WTC11 (cell line): ENCODE results near the gene ASZ1. TPM values are rescaled to one million over a fixed set of nuclear protein-coding genes. Genes with fewer than 3 reads are reported as not detected.

Experiments used
- ATAC-seq: fragments of 200-7000 bp; cut with Tn5 transposase; 2 replicates; pipeline ENCODE4 v1.10.0; 2021; ENCODE audit warnings: mild to moderate bottlenecking, moderate library complexity
- CTCF ChIA-PET: fragments of 300-600 bp; sonication (Branson Sonifier 250); formaldehyde crosslinking; loops from one replicate; lab custom pipeline; 2021; ENCODE audit warnings: antibody characterized with exemption; lab: Charles Lee
- POLR2A ChIA-PET: fragments of 350-600 bp; sonication (Branson Sonifier 250); formaldehyde crosslinking; loops from one replicate; lab custom pipeline; 2021; ENCODE audit warnings: antibody characterized with exemption; lab: Charles Lee
- DNase-seq: peaks from one replicate; pipeline ENCODE4 v3.0.0; 2021; ENCODE audit warnings: low spot score
- H3K27ac Mint-ChIP-seq: 2 replicates; pipeline ENCODE4 v1.8.0; 2021; ENCODE audit warnings: mixed read lengths
- H3K27me3 Mint-ChIP-seq: 2 replicates; pipeline ENCODE4 v1.8.0; 2021; ENCODE audit warnings: low read depth, mild to moderate bottlenecking, moderate library complexity, mixed read lengths
- H3K36me3 Mint-ChIP-seq: 2 replicates; pipeline ENCODE4 v1.8.0; 2021; ENCODE audit warnings: mixed read lengths
- H3K4me1 Mint-ChIP-seq: 2 replicates; pipeline ENCODE4 v1.8.0; 2022; ENCODE audit warnings: mixed read lengths
- H3K4me3 Mint-ChIP-seq: 2 replicates; pipeline ENCODE4 v1.8.0; 2021; ENCODE audit warnings: mild to moderate bottlenecking, moderate library complexity, mixed read lengths
- H3K9me3 Mint-ChIP-seq: 2 replicates; pipeline ENCODE4 v1.8.0; 2021; ENCODE audit warnings: mixed read lengths
- ATF1 ChIP-seq: sonication (generic); formaldehyde crosslinking; IDR thresholded peaks from 2 replicates; pipeline ENCODE4 v1.8.1; 2023; ENCODE audit warnings: mild to moderate bottlenecking, moderate library complexity, missing genetic modification reagents
- CBFB ChIP-seq: sonication (generic); formaldehyde crosslinking; IDR thresholded peaks from 2 replicates; pipeline ENCODE4 v1.8.1; 2022; ENCODE audit warnings: mild to moderate bottlenecking, low read depth, missing genetic modification reagents
- FOXJ3 ChIP-seq: sonication (generic); formaldehyde crosslinking; IDR thresholded peaks from 2 replicates; pipeline ENCODE4 v1.9.0; 2021; ENCODE audit warnings: missing genetic modification reagents, mild to moderate bottlenecking, borderline replicate concordance
- FOXK1 ChIP-seq: sonication (generic); formaldehyde crosslinking; IDR thresholded peaks from 2 replicates; pipeline ENCODE4 v1.8.0; 2022; ENCODE audit warnings: mild to moderate bottlenecking, moderate library complexity, missing genetic modification reagents
- FOXP1 ChIP-seq: sonication (generic); formaldehyde crosslinking; IDR thresholded peaks from 2 replicates; pipeline ENCODE4 v1.8.0; 2022; ENCODE audit warnings: missing genetic modification reagents, mild to moderate bottlenecking, moderate library complexity, borderline replicate concordance
- GABPB1 ChIP-seq: sonication (generic); formaldehyde crosslinking; IDR thresholded peaks from 2 replicates; pipeline ENCODE4 v1.8.1; 2023; ENCODE audit warnings: mild to moderate bottlenecking, missing genetic modification reagents
- GRHL2 ChIP-seq: fragments of 250-450 bp; sonication (Bioruptor Pico); IDR thresholded peaks from 2 replicates; pipeline ENCODE4 v1.8.0; 2022; ENCODE audit warnings: mild to moderate bottlenecking, moderate library complexity; ENCODE audit not compliant: insufficient replicate concordance, severe bottlenecking
- JAZF1 ChIP-seq: fragments of 250-450 bp; sonication (Bioruptor Pico); IDR thresholded peaks from 2 replicates; pipeline ENCODE4 v1.9.0; 2021; ENCODE audit warnings: moderate library complexity, mild to moderate bottlenecking, inconsistent platforms
- NFE2L1 ChIP-seq: sonication (generic); formaldehyde crosslinking; IDR thresholded peaks from 2 replicates; pipeline ENCODE4 v1.8.1; 2023; ENCODE audit warnings: missing genetic modification reagents
- NR2C2 ChIP-seq: sonication (generic); formaldehyde crosslinking; IDR thresholded peaks from 2 replicates; pipeline ENCODE4 v1.8.0; 2022; ENCODE audit warnings: mild to moderate bottlenecking, missing genetic modification reagents
- RORB ChIP-seq: fragments of 250-450 bp; sonication (Bioruptor Pico); IDR thresholded peaks from 2 replicates; pipeline ENCODE4 v1.9.0; 2021; ENCODE audit warnings: mild to moderate bottlenecking
- SMAD4 ChIP-seq: sonication (generic); formaldehyde crosslinking; IDR thresholded peaks from 2 replicates; pipeline ENCODE4 v1.8.0; 2022; ENCODE audit warnings: mild to moderate bottlenecking, missing genetic modification reagents
- SP1 ChIP-seq: sonication (generic); formaldehyde crosslinking; conservative IDR thresholded peaks from 2 replicates; pipeline ENCODE4 v1.8.1; 2022; ENCODE audit warnings: missing genetic modification reagents
- ZNF263 ChIP-seq: sonication (generic); formaldehyde crosslinking; IDR thresholded peaks from 2 replicates; pipeline ENCODE4 v1.8.1; 2022; ENCODE audit warnings: low read depth, mild to moderate bottlenecking, moderate library complexity, missing genetic modification reagents
- ZNF396 ChIP-seq: fragments of 250-450 bp; sonication (Bioruptor Pico); IDR thresholded peaks from 2 replicates; pipeline ENCODE4 v1.8.0; 2021; ENCODE audit warnings: mild to moderate bottlenecking, moderate library complexity, borderline replicate concordance
- ZNF425 ChIP-seq: fragments of 250-450 bp; sonication (Bioruptor Pico); conservative IDR thresholded peaks from 2 replicates; pipeline ENCODE4 v1.9.0; 2021; ENCODE audit warnings: mild to moderate bottlenecking
- total RNA-seq: library from RNA; stranded (reverse); gene quantifications from 3 replicates; pipeline ENCODE4 v1.2.3, GENCODE V29; 2021
- TF ChIP-seq, protein P1 (sequence below): sonication (generic); formaldehyde crosslinking; conservative IDR thresholded peaks from 2 replicates; pipeline ENCODE4 v1.8.1; 2023; ENCODE audit warnings: mild to moderate bottlenecking, low read depth, missing genetic modification reagents, moderate library complexity
- TF ChIP-seq, protein P2 (sequence below): sonication (generic); formaldehyde crosslinking; conservative IDR thresholded peaks from 2 replicates; pipeline ENCODE4 v1.8.1; 2022; ENCODE audit warnings: mild to moderate bottlenecking, missing genetic modification reagents
- TF ChIP-seq, protein P3 (sequence below): sonication (generic); formaldehyde crosslinking; IDR thresholded peaks from 2 replicates; pipeline ENCODE4 v1.8.0; 2022; ENCODE audit warnings: mild to moderate bottlenecking, missing genetic modification reagents
- TF ChIP-seq, protein P4 (sequence below): sonication (generic); formaldehyde crosslinking; IDR thresholded peaks from 2 replicates; pipeline ENCODE4 v1.8.1; 2022; ENCODE audit warnings: low read depth, missing genetic modification reagents, borderline replicate concordance

Gene ASZ1
- total RNA-seq, 1 experiment from 2014 or later, result not detected

GRCh38 chr7:117444646-117445045 is 17.4 kb upstream of the ASZ1 start:
- no peak for DNase-seq
- H3K27ac Mint-ChIP-seq, result no peak overlapping the region
- peaks cover 10% of the 10 kb centered on the region for H3K9me3 Mint-ChIP-seq
- no peaks in the 10 kb centered on the region for H3K27me3 Mint-ChIP-seq
- H3K4me1 Mint-ChIP-seq, result no peaks in the 10 kb centered on the region
- CTCF ChIA-PET, result no interaction called here
- TF ChIP-seq, protein P1, sequence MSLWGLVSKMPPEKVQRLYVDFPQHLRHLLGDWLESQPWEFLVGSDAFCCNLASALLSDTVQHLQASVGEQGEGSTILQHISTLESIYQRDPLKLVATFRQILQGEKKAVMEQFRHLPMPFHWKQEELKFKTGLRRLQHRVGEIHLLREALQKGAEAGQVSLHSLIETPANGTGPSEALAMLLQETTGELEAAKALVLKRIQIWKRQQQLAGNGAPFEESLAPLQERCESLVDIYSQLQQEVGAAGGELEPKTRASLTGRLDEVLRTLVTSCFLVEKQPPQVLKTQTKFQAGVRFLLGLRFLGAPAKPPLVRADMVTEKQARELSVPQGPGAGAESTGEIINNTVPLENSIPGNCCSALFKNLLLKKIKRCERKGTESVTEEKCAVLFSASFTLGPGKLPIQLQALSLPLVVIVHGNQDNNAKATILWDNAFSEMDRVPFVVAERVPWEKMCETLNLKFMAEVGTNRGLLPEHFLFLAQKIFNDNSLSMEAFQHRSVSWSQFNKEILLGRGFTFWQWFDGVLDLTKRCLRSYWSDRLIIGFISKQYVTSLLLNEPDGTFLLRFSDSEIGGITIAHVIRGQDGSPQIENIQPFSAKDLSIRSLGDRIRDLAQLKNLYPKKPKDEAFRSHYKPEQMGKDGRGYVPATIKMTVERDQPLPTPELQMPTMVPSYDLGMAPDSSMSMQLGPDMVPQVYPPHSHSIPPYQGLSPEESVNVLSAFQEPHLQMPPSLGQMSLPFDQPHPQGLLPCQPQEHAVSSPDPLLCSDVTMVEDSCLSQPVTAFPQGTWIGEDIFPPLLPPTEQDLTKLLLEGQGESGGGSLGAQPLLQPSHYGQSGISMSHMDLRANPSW (CRISPR knock-in tag), result no peak
- TF ChIP-seq FOXK1 (CRISPR knock-in tag), result no peak
- no peak for TF ChIP-seq GRHL2 (CRISPR knock-in tag)
- TF ChIP-seq, all 79 proteins: peak for 0
- Mint-ChIP-seq H3K36me3 (peaks cover 4% of the 10 kb centered on the region), H3K4me3 (no peak overlapping the region)
- no peak for ATAC-seq
- POLR2A ChIA-PET, result no interaction called here

GRCh38 chr7:117435475-117436043 is 8.3 kb upstream of the ASZ1 start:
- no peak overlapping the region for H3K27ac Mint-ChIP-seq
- DNase-seq, result no peak
- no peak for TF ChIP-seq FOXJ3 (CRISPR knock-in tag)
- TF ChIP-seq GABPB1 (CRISPR knock-in tag), result no peak
- no peak for TF ChIP-seq SMAD4 (CRISPR knock-in tag)
- TF ChIP-seq ZNF425, result no peak
- no peak for TF ChIP-seq FOXP1 (CRISPR knock-in tag)
- no peak for TF ChIP-seq NFE2L1 (CRISPR knock-in tag)
- TF ChIP-seq CBFB, result no peak
- no peak for TF ChIP-seq NR2C2
- no peak for TF ChIP-seq ATF1 (CRISPR knock-in tag)
- TF ChIP-seq JAZF1 (CRISPR knock-in tag), result no peak
- TF ChIP-seq, protein P2, sequence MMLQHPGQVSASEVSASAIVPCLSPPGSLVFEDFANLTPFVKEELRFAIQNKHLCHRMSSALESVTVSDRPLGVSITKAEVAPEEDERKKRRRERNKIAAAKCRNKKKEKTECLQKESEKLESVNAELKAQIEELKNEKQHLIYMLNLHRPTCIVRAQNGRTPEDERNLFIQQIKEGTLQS (CRISPR knock-in tag), result no peak
- no peak for TF ChIP-seq SP1 (CRISPR knock-in tag)
- TF ChIP-seq ZNF263 (CRISPR knock-in tag), result no peak
- TF ChIP-seq, protein P3, sequence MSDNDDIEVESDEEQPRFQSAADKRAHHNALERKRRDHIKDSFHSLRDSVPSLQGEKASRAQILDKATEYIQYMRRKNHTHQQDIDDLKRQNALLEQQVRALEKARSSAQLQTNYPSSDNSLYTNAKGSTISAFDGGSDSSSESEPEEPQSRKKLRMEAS, result no peak
- TF ChIP-seq ZNF396, result no peak
- TF ChIP-seq, protein P4, sequence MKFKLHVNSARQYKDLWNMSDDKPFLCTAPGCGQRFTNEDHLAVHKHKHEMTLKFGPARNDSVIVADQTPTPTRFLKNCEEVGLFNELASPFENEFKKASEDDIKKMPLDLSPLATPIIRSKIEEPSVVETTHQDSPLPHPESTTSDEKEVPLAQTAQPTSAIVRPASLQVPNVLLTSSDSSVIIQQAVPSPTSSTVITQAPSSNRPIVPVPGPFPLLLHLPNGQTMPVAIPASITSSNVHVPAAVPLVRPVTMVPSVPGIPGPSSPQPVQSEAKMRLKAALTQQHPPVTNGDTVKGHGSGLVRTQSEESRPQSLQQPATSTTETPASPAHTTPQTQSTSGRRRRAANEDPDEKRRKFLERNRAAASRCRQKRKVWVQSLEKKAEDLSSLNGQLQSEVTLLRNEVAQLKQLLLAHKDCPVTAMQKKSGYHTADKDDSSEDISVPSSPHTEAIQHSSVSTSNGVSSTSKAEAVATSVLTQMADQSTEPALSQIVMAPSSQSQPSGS, result no peak
- no peak for TF ChIP-seq RORB (CRISPR knock-in tag)
- CTCF ChIA-PET, result no interaction called here
- no peak overlapping the region for H3K4me3 Mint-ChIP-seq
- H3K27me3 Mint-ChIP-seq, result no peaks in the 10 kb centered on the region
- H3K9me3 Mint-ChIP-seq, result peaks cover 4% of the 10 kb centered on the region
- POLR2A ChIA-PET, result no interaction called here
- no peak for ATAC-seq
- no peaks in the 10 kb centered on the region for H3K4me1 Mint-ChIP-seq
- H3K36me3 Mint-ChIP-seq, result no peaks in the 10 kb centered on the region
